Renal cortex interstitium (tissue), 11 donors: ENCODE results near the gene ALLC. TPM values are rescaled to one million over a fixed set of nuclear protein-coding genes. Genes with fewer than 3 reads are reported as not detected.
A peak's percentile ranks its signal among the peaks of the same experiment; 100 is the strongest.

Experiments used
- DNase-seq, 11 donors: peaks; one replicate each; pipeline ENCODE4 v3.0.0-alpha.2; 2013; ENCODE audit warnings: low read depth in 9 of 11, low spot score in 4 of 11; ENCODE audit errors: extremely low read depth in 1 of 11
- polyA plus RNA-seq, 3 donors: library from polyadenylated mRNA; unstranded; fragments of 120-200 nt; gene quantifications; one replicate each; pipeline ENCODE4 v1.2.1, GENCODE V29; 2013; ENCODE audit not compliant: insufficient read length in 3 of 3

The ALLC gene
- polyA plus RNA-seq, 3 donors, result not detected

DNA sequence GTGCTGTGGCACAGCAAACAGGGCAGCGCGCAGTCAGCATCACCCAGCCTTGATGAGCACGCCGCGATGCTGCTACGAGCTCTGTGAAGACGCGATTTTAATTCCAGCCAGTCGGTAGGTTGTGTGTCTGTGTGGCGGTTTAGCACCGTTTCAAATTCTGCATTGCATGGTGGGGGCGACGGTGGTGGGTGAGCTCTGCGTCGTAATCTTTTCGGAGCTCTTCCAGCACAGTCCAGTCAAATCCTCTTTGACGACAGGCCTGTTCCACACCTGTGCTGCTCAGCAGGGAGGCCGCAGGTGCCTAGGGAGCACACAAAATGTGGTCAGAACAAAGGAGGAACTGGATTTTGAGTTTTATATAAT, 8.6 kb downstream of the ALLC start:
- DNase-seq, result no peak

DNA sequence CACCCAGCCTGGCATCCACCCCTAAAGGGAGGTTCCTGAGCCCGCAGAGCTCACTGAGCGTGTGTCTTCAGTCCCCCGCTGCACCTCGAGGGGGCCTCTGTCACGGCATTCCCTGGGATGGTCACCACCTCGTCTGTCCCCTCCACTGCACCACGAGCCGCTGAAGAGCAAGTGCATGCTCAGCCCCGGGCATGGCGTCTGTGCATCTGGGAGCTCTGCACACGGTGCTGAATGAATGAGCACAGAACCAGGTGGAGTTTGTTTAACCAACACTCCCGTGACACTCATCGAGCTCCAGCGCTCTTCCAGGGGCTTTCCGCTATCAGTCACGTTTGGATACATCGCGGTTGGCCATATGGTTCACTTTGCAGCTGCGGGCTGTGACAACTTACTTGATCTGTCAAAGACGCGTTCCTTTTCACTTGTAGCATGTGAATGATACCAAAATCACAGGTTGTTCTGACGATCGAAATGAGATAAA, 9.2 kb downstream of the ALLC start:
- peak in 1 of 11 donors; percentile 25 for DNase-seq

DNA sequence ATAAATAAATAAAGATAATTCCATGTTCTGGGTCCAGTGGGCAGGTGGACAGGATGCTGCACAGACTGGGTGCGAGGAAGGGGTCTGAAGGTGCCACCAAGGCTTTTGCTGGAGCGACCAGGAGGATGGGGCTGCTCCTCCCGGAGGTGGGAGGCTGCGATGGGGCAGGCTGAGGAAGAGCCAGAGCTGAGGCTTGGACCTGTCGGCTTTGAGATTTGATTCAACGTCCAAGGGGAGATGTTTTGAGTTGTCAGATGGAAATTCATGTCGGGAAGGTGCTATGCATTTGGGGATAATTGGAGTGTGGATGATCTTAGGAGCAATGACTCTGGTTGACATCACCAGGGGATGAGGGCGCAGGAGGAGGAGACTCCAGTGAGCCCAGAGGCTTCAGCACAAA, 11.7 kb downstream of the ALLC start:
- no peak for DNase-seq

DNA sequence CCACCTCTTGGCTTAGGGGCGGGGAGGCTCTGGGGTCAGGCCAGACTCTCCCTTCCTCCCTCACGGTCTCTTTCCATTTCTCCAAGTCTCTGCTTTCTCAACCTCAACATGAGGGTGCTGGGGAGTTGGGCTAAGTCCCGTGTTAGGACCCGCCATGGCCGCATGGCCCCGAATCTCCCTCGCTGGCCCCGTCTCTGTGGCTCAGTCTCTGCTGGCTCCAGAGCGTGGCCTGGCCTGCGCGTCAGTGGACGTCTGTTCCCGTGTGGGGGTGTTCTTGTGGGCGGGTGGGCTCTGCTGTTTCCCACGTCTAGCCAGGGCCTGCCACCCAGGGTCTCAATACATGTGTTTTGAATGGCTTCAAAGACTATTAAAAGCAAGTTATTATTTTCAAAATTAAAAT, 12.4 kb downstream of the ALLC start:
- DNase-seq, result no peak

DNA sequence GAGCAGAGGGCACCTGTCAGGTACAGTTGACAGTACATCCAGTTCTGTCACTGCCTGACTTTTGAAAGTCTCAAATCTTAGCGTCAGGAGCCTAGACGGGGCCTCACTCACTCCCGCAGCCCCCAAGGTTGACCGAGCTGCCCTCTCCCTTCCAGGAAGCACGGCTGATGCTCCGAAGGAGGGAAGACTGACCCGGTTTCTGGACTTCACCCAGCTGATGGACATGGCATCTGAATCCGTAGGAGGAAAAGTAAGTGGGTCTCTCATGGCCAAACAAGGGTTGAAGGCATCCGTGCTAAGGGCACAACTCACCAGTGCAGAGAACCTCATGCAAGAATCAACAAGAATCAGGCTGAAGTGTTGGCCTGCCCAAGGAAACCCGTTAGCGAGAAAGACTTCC, 12.9 kb downstream of the ALLC start:
- DNase-seq, result no peak

DNA sequence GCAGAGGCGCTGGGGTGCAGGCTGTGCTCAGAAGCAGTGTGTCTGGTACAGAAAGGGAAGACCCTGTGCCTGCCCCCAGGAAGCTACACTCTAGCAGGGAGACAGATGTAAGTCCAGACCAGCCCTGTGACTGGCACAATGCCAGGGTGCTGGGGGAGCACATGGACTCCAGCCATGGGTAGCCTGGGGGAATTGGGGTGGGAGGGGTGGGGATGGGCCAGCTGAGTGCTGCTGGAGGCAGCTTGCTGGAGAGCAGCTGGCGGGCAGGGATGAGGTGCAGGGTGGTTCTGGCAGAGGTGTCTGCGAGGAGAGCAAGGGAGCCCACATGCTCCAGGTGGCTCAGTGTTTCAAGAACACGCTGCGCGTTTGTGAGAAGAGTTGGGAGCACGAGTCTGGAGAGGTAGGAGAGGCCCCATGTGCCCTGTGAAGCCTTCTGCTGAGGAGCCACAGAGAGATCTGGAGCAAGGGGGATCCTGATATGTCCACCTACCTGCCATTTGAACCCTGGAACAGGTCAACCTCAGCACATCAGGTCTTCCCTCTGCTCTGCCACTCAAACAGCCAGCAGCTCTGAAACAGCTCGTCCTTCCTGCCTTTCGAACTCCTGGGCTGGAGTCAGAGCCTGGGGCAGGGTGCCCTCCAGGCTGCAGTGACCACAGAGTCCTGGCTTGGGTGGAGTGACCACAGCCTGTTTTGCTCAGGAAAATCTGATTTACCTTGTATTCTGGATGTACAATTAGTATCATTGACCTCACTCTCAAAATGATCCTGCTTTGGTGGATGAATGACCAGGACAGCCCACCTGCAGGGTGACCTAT, 15.1 kb downstream of the ALLC start:
- no peak for DNase-seq

DNA sequence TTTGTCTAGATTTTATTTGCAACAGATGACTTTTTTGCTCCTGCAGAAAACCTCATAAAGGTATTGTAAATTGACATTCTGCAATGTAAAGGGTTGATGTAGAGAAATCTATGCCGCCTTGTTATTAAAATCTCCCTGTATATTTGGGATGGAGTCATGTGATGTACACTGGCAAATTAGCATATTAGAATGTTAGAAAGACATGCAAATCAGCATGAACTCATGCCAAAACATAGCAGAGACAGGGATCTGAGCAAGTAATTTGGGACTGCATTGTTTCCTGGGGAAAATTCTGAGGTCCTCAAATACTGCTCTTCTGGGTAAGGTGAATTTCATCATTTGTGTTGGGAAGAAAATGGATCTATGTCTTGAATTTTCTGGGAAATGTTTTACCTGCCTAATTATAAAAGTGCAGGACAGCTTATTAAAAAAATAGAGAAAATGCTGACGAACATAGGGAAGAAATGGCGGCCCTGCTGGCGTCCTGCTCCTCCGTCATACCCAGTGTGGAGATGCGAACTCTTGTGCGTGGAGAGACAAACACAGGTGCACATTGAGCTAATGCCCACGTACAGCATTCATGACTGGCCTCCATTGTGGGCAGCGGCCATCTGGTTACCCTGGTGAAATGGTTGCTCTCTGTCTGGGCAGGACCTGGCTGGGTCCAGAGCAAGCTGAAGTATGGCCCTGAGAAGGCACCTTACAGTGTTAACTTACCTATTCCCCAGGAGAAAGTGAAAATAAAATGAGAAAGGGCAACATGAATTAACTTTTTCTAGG, 16.3 kb downstream of the ALLC start:
- no peak for DNase-seq

DNA sequence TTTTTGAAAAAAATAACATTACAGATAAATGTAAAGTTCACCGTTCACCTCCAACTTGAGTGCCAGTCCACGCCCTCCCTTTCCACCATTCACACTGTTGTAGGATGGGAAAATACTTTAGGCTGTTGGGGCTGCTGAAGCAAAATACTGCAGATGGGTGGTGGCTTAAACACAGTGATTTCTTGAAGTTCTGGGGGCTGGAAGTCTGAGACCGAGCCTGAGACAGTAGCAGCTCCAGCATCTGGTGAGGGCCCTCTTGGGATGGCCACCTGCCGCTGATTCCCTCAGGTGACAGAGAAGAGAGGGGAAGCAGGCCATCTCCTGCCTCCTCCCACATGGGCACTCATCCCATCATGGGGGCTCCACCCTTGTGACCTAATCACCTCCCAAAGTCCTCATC, 17.7 kb downstream of the ALLC start:
- DNase-seq, result no peak

DNA sequence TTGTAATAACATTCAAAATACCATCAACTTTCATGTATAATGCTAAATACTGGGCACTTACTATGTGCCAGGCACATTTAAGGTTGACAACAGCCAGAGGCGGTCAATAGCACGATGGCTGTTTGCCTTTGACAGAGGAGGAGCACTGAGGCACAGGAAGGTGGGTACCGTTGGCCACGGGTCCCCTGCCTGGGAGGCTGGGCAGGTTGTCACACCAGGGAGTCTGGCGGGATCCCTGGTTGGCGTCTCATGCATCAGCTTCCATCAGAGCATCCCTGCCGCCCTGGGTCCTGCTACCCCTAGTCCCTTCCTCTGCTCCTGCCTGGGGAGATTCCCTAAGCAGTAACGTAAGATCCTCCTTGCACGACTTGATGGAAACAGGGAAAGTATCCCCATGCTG, 19.4 kb downstream of the ALLC start:
- no peak for DNase-seq

DNA sequence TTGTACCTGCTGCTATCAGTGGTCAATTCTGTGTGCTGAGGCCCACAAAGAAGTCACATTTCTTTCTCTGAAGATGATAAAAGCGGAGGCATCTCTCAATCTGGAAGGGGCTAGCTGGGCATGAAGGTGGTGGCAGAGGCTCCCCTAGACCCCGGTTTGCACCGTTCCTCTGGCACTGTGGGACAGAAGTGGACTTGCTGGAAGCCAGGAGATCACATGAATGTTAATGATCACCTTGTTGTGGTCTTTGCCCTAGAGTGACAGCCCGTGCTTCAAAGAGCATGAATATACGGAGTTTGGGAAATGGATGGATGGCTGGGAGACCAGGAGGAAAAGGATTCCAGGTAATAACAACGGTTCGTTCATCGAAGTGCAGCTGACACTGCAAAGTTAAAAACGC, 20.2 kb downstream of the ALLC start:
- no peak for DNase-seq

DNA sequence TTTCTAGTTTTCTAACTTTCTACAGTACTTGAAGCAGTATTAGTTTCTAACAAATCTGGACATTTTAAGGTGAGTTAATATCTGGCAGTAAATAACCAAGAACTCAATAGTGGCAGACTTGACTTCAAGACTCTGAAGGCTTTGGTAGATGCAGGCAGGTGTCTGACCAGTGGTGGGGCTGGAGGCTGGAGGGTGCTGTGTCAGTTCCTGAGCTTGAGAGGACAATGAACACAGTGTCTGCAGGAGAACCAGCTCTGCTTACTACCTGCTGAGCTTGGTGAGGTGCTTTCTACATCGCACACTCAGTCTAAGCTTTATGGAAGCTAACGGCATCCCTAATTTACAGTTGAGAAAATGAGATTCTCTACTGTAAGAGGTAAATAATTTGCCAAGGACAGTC, 21.2 kb downstream of the ALLC start:
- DNase-seq, result no peak

DNA sequence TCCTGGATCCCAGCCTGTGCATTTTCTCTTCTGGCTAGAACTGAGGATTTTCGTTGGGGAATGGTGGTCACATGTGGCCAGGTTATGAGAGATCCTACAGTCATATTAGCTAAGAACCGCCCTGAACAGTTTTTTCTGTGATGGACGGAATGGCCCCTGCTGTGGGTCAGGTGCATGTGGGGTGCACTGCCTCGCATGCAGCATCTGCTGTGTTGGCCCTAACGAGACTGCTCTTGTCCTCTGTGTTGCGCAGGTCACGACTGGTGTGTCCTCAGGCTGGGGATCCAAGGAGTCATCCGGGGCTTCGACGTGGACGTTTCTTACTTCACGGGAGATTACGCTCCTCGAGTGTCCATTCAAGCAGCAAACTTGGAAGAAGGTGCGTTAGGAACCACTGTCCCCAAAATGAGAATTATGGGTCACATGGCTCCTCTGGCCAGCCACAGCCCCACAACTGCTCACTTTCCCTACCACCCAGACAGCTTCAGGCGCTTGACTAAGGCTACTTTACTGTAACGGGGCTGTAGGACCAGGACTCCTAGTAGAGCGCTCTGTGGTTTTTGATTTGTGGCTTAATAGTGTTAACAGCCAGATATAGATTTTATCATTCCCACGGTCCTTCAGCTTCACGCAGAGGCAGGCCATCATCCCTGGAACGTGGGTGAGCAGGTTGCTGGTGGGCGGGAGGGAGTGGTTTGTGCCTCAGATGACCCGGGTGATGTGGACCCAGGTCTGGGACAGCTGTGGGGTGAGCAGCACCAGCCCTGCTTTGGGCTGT, 21.8 kb downstream of the ALLC start:
- DNase-seq, result no peak

DNA sequence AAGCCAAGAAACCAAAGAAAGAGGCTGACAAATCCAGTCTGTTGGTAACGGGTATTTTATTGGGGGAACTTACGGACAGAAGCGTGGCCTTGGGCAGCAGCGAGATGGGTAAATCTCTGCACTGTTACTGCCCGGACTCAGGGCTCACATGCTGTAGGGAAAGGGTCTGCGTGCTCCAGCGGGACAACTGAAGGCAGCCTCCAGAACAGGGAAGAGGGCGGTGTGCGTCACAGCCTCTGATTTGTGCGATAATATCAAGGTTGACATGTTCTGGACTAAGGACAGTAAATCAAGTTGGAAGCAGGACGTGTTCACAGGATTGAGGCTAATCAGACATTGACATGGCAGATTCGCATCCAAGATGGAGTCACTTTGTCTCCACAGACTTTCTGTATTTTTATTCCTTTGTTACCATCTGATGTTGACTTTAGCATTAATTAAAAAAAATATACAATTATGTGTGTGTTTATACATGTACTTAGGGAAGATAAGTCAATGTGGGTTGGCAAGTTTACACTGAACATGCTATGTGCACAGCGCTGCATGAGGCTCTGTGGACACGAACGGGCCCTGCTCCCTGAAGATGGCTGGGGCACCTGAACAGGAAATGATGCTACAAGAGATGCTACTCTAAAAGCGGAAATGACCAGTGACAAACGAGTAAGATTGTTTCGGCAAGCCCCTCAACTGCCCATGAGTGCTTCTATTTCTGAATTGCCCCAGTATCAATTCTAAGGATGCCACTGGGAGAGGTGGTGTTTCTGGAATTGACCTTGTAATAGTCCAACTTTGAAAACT, 22.7 kb downstream of the ALLC start:
- no peak for DNase-seq

DNA sequence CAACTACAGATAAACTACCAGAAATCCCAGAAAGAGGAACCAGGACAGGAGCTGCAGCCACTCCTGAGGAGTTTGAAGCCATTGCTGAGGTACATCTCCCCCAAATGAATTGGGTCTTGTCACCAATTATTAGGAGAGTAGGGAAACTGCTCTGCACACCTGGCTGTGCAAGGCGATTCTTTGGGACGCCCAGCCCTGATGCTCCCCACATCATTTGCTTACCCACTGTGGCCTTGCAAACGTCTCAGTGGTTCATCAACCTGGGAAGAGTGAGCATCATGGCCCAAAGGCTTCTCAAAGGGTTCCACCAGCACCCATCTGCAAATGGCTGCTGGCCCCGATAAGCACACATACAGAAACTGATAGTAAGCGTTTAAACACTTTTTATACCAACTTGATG, 23.6 kb downstream of the ALLC start:
- DNase-seq, result no peak

DNA sequence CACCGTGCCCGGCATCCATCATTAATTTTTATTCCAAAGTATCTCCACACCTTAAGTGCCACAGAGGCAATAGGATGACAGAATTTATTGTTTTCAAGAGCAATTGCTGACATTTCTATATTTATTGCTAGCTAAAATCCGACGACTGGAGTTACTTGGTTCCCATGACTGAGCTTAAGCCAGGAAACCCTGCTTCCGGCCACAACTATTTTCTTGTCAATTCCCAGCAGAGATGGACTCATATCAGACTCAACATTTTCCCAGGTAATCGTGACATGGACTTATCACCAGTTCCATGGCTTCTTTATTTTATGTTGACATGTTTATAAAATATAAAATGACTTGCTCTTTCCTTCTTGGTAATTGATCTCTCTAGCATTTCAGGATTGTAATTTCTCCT, 24.8 kb downstream of the ALLC start:
- no peak for DNase-seq

DNA sequence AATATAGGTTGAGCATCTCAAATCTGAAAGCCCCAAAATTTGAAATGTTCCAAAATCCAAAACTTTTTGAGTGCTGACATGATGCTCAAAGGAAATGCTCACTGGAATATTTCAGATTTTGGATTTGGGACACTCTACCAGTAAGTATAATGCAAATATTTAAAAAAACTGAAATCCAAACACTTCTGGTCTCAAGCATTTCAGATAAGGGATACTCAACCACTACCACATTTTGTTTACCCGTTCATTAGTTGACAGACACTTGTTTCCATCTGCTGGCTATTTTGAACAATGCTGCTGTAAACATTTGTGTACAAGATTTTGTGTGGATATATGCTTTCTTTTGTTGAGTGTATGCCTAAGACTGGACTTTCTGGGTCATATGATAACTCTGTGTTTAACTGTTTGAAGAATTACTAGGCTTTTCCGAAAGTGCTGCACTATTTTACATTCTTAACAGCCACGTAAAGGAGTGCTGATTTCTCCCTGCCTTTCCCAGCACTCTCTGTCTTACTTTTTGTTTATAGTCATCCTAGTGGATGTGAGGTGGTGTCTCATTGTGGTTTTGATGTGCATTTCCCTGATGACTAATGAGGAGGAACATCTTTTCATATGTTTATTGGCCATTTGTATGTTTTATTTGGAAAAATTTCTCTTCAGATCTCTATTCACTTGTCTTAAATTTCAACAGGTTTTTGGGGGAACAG, 25.9 kb downstream of the ALLC start:
- no peak for DNase-seq

DNA sequence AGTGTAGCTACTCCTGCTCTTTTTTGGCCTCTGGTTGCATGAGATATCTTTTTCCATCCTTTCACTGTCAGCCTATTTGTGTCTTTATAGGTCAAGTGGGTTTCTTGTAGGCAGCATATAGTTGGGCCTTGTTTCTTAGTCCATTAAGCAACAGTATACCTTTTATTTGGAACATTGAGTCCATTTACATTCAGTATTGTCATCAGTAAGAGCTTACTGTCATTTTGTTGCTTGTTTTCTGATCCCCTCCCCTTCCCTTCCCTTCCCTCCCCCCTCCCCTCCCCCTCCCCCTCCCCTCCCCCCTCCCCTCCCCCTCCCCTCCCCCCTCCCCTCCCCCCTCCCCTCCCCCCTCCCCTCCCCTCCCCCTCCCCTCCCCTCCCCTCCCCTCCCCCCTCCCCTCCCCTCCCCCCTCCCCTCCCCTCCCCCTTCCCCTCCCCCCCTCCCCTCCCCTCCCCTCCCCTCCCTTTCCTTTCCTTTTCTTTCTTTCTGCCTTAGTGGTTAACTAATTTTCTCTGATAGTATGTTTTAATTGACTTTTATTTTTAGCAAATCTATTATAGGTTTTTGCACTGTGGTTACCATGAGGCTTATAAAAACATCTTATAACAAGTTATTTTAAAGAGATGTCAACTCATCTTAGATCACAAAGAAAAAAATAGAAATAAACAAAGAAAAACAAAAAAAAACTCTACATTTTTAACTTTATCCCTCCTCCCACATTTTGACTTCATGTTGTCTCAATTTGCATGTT, 32.2 kb downstream of the ALLC start:
- DNase-seq, result no peak

DNA sequence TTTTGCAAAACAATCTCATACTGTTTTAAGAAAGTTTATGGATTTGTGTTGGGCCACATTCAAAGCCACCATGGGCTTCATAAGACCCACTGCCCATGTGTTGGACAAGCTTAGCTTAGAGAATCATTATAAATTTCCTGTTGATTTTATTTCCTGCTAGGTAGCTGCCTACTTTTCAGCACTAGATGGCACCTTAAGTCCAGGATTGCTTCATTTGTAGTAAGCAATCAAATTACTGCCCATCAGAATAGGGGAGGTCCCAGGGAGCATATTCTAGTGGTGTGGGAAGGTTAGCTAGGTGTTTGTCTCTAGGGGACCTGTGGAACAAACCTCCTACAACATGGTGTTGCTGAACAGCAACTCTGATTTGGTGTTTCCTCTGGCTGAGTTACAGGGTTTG, 34.4 kb downstream of the ALLC start:
- peak in 1 of 11 donors; percentile 14 for DNase-seq
